OCI-LY7 (cell line): ENCODE results near the gene MYLK4. TPM values are rescaled to one million over a fixed set of nuclear protein-coding genes. Genes with fewer than 3 reads are reported as not detected.

Experiments
- BruUV-seq: library from RNA; stranded (reverse); fragments of 400-500 nt; replicated peaks from 2 replicates; lab custom pipeline; 2021; lab: Mats Ljungman, UMichigan
- CTCF ChIA-PET: fragments of 300-600 bp; sonication (Branson Sonifier 250); formaldehyde crosslinking; loops from one replicate; lab custom pipeline; 2022; ENCODE audit warnings: antibody characterized with exemption; ENCODE audit not compliant: unreplicated experiment; lab: Charles Lee
- POLR2A ChIA-PET: fragments of 300-600 bp; sonication (Branson Sonifier 250); formaldehyde crosslinking; loops from one replicate; lab custom pipeline; 2022; ENCODE audit warnings: antibody characterized with exemption; lab: Charles Lee
- DNase-seq: peaks from one replicate; pipeline ENCODE4 v3.0.0-alpha.2; 2015; ENCODE audit warnings: low spot score
- H2AFZ ChIP-seq: fragments of 200-600 bp; sonication (generic), shearing (Covaris generic); 2 replicates; pipeline ENCODE4 v1.6.1; 2014; ENCODE audit warnings: mild to moderate bottlenecking, antibody characterized with exemption, low read length, moderate library complexity
- H3K27ac ChIP-seq: fragments of 200-600 bp; sonication (generic); 2 replicates; pipeline ENCODE4 v1.5.1; 2014; ENCODE audit warnings: mixed run types, low read depth, mild to moderate bottlenecking, moderate library complexity, low read length, inconsistent platforms; ENCODE audit not compliant: poor library complexity, severe bottlenecking
- H3K36me3 ChIP-seq: fragments of 200-600 bp; sonication (generic); 2 replicates; pipeline ENCODE4 v1.6.1; 2014; ENCODE audit warnings: mild to moderate bottlenecking, antibody characterized with exemption, low read length, moderate library complexity, mixed read lengths; ENCODE audit not compliant: insufficient read depth
- H3K4me1 ChIP-seq: fragments of 200-600 bp; sonication (generic); 2 replicates; pipeline ENCODE4 v1.5.1; 2014; ENCODE audit warnings: mild to moderate bottlenecking, low read length; ENCODE audit not compliant: insufficient read depth, poor library complexity, severe bottlenecking
- H3K4me2 ChIP-seq: fragments of 200-600 bp; sonication (generic); 2 replicates; pipeline ENCODE4 v1.6.1; 2014; ENCODE audit warnings: mild to moderate bottlenecking, low read length
- H3K4me3 ChIP-seq: fragments of 200-600 bp; sonication (generic); 2 replicates; pipeline ENCODE4 v1.5.1; 2014; ENCODE audit warnings: mild to moderate bottlenecking, low read depth, low read length; ENCODE audit not compliant: poor library complexity, severe bottlenecking
- H3K79me2 ChIP-seq: fragments of 200-600 bp; sonication (generic); 2 replicates; pipeline ENCODE4 v1.6.1; 2016; ENCODE audit warnings: low read depth, mild to moderate bottlenecking, low read length, moderate library complexity, mixed read lengths; ENCODE audit not compliant: insufficient read depth
- H3K9me2 ChIP-seq: fragments of 200-600 bp; sonication (generic); 2 replicates; pipeline ENCODE4 v1.6.1; 2016; ENCODE audit warnings: mild to moderate bottlenecking, low read length, mixed read lengths; ENCODE audit not compliant: insufficient read depth
- H3K9me3 ChIP-seq: fragments of 200-600 bp; sonication (generic); 2 replicates; pipeline ENCODE4 v1.6.1; 2014; ENCODE audit warnings: mild to moderate bottlenecking, mixed run types, low read length, mixed read lengths
- H4K20me1 ChIP-seq: fragments of 200-600 bp; sonication (generic); 2 replicates; pipeline ENCODE4 v1.6.1; 2014; ENCODE audit warnings: mild to moderate bottlenecking, antibody characterized with exemption, low read length, moderate library complexity, mixed read lengths; ENCODE audit not compliant: insufficient read depth
- EZH2phosphoT487 ChIP-seq: fragments of 200-600 bp; sonication (generic); IDR thresholded peaks from 2 replicates; pipeline ENCODE4 v1.6.1; 2018; ENCODE audit warnings: low read depth, borderline replicate concordance, mild to moderate bottlenecking, mixed run types, antibody characterized with exemption, low read length, moderate library complexity, mixed read lengths
- intact Hi-C: fragments of 100-400 bp; cut with micrococcal nuclease; formaldehyde crosslinking; loops from one replicate; pipeline ENCODE4 v1.10.0; 2022; ENCODE audit not compliant: unreplicated experiment
- total RNA-seq, 2 experiments: library from RNA; depleted of rRNA in 1 of 2; stranded (reverse); fragments of >200 nt in 1 of 2; shearing (Covaris generic) in 1 of 2; gene quantifications; 2 replicates each; pipeline ENCODE4 v1.2.3, GENCODE V29; 2014 to 2022
- TF ChIP-seq, protein P1 (sequence below): fragments of 200-600 bp; sonication (generic); conservative IDR thresholded peaks from 2 replicates; pipeline ENCODE4 v1.5.1; 2014; ENCODE audit warnings: mild to moderate bottlenecking, antibody characterized with exemption, low read length, moderate library complexity, mixed read lengths

The MYLK4 gene
- total RNA-seq, 2 experiments from 2014 or later = 0.16 to 0.36 TPM

DNA sequence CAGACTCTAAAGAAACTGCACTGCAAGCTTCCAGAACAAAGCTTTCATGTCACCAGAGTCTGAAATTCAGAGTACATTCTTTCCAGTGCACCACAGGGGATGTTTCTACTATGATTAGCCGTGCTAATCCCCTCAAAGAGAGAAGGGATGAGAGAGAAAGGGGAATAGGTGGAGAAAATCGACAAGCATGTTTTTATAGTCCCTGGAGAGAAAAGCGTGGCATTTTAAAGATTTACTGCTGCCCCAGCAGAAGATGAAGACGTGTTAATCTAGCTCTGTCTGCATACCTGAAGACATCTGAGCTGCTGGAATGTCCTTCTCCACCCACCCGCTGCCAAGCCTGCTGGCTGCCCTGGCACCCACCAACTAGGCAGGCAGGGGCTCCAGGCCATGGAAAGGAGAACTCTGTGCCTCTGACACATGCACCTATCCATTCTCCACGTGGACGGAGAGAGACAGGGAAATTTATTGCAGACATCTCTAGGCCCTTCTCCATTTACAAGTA, 4.1 kb downstream of the MYLK4 start:
- BruUV-seq = no TSS peak
- intact Hi-C loops = no loop called here
- Histone ChIP-seq H3K4me2 (no peak overlapping the region), H4K20me1 (no peaks in the 10 kb centered on the region), H3K79me2 (no peaks in the 10 kb centered on the region), H2AFZ (no peak overlapping the region), H3K9me3 (no peaks in the 10 kb centered on the region), H3K4me1 (peaks cover 3% of the 10 kb centered on the region), H3K36me3 (no peaks in the 10 kb centered on the region), H3K4me3 (no peak overlapping the region), H3K27ac (no peak overlapping the region), H3K9me2 (no peaks in the 10 kb centered on the region)
- CTCF ChIA-PET = interaction anchor here (0.8 to 1.3 kb wide), 2 partner anchors 14 to 22 kb away, joined by 3 to 4 read pairs; no protein-coding TSS in a partner anchor
- TF ChIP-seq EZH2phosphoT487 = no peak
- TF ChIP-seq, protein P1, sequence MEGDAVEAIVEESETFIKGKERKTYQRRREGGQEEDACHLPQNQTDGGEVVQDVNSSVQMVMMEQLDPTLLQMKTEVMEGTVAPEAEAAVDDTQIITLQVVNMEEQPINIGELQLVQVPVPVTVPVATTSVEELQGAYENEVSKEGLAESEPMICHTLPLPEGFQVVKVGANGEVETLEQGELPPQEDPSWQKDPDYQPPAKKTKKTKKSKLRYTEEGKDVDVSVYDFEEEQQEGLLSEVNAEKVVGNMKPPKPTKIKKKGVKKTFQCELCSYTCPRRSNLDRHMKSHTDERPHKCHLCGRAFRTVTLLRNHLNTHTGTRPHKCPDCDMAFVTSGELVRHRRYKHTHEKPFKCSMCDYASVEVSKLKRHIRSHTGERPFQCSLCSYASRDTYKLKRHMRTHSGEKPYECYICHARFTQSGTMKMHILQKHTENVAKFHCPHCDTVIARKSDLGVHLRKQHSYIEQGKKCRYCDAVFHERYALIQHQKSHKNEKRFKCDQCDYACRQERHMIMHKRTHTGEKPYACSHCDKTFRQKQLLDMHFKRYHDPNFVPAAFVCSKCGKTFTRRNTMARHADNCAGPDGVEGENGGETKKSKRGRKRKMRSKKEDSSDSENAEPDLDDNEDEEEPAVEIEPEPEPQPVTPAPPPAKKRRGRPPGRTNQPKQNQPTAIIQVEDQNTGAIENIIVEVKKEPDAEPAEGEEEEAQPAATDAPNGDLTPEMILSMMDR = no peak
- POLR2A ChIA-PET = interaction anchor here (1.2 kb wide), 1 partner anchor 14 kb away, joined by 4 read pairs; no protein-coding TSS in a partner anchor
- DNase-seq = no peak

DNA sequence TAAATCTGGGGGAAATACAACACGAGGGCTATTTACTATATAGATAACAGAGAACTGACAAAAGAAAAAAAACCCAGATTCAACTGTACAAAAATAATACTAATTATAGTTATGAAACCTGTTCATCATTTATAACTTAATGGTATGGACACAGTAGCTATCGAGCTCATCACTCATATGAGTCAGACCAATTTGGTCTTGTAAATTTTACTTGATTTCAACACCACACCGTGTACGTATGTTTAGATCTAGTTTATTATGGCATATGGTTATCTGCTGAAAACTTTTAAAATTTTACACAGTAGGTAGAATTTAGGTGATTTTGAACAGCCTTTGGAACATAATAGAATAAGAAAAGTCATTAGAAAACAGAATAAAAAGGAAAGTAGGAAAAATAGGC, 5.5 kb downstream of the MYLK4 start:
- ChIA-PET CTCF (no interaction called here), POLR2A (interaction anchor here (1.2 kb wide), 1 partner anchor 12 kb away, joined by 4 read pairs; no protein-coding TSS in a partner anchor)
- H3K79me2 ChIP-seq = no peaks in the 10 kb centered on the region
- peaks cover 3% of the 10 kb centered on the region for H3K4me1 ChIP-seq
- H4K20me1 ChIP-seq = no peaks in the 10 kb centered on the region
- BruUV-seq = no TSS peak
- TF ChIP-seq, protein P1 = no peak
- H2AFZ ChIP-seq = no peak overlapping the region
- H3K4me2 ChIP-seq = no peak overlapping the region
- no peaks in the 10 kb centered on the region for H3K9me3 ChIP-seq
- no peak overlapping the region for H3K27ac ChIP-seq
- H3K36me3 ChIP-seq = no peaks in the 10 kb centered on the region
- no peak for DNase-seq
- no peaks in the 10 kb centered on the region for H3K9me2 ChIP-seq
- intact Hi-C loops = no loop called here
- H3K4me3 ChIP-seq = no peak overlapping the region

DNA sequence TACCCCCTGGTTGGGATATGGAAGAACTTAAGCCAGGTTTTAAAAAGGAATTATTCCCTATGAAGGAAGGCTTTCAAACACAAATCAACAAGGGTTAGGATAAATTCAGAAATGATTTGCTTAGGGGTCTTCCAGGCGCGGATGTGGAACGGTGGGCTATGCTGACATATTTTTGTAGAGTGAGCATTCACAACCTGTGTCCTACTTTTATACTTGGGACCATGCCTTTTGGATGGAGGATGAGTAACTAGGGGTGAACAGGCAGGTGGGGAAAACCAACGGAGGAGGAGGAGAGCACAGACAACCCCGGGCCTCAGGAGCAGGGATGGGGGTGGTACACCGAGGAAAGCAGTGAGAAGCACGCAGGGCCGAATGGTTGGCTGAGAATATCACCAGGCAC, 5.9 kb downstream of the MYLK4 start:
- POLR2A ChIA-PET = no interaction called here
- peaks cover 1% of the 10 kb centered on the region for H3K4me1 ChIP-seq
- H2AFZ ChIP-seq = no peak overlapping the region
- H3K79me2 ChIP-seq = no peaks in the 10 kb centered on the region
- BruUV-seq = no TSS peak
- H3K27ac ChIP-seq = no peak overlapping the region
- H4K20me1 ChIP-seq = no peaks in the 10 kb centered on the region
- no peaks in the 10 kb centered on the region for H3K36me3 ChIP-seq
- H3K9me2 ChIP-seq = no peaks in the 10 kb centered on the region
- no peaks in the 10 kb centered on the region for H3K9me3 ChIP-seq
- DNase-seq = no peak
- no peak overlapping the region for H3K4me2 ChIP-seq
- CTCF ChIA-PET = no interaction called here
- no peak for TF ChIP-seq EZH2phosphoT487
- TF ChIP-seq, protein P1 = no peak
- intact Hi-C loops = no loop called here
- H3K4me3 ChIP-seq = no peak overlapping the region
